GM21360 (cell line): ENCODE results near the gene MIA.
"Not testable (repeated sequence)": the region's sequence is repeated elsewhere in the genome, so short reads cannot be mapped to it uniquely, and the experiment has no call there.

ENCODE experiments used
- ATAC-seq: cut with Tn5 transposase; IDR thresholded peaks from one replicate; pipeline ENCODE4 v1.9.1; 2021; ENCODE audit warnings: mild to moderate bottlenecking, moderate library complexity; ENCODE audit not compliant: unreplicated experiment

The MIA gene

DNA sequence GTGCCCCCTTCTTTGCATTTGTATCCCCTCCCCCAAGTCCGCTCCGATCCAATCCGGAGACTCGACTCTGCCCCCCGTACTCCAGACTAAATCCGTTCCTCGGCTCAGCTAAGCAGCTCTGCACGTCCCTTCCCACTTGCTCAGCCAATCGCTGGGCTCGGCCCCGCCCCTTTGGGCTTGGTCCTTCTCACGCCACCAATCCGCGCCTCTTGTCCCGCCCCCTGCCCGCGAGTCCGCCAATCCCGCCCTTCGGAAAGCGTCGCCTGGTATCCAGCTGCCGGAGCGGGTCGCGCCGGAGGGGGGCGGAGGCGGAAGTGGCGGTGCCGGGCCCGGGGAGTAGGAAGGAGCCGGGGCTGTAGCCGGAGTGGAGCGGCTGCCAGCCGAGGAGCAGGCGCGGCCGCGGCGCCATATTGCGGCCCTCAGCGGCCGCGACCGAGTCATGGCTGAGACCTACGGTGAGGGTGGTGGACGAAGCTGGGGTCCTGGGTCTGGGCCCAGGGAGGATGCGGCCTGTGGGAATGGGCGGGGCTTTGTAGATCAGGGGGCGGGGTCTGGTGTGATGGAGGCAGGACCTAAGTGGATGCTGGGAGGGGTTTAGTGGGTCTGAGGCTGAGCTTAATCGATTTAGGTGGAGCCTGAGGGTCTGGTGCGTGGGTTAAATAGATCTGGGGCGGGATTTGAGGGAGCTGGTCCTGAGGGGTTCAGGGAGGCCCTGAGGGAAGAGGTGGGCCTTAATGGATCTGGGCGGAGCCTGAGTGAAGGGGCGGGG, 2.8 kb downstream of the MIA start, which contains the start of gene RAB4B:
Gene RAB4B, plus strand, starts transcription at position 311 of the 769 bp plus-strand sequence. Its CDS starts 129 bp downstream, at position 440.
- peak; percentile 52 for ATAC-seq

DNA sequence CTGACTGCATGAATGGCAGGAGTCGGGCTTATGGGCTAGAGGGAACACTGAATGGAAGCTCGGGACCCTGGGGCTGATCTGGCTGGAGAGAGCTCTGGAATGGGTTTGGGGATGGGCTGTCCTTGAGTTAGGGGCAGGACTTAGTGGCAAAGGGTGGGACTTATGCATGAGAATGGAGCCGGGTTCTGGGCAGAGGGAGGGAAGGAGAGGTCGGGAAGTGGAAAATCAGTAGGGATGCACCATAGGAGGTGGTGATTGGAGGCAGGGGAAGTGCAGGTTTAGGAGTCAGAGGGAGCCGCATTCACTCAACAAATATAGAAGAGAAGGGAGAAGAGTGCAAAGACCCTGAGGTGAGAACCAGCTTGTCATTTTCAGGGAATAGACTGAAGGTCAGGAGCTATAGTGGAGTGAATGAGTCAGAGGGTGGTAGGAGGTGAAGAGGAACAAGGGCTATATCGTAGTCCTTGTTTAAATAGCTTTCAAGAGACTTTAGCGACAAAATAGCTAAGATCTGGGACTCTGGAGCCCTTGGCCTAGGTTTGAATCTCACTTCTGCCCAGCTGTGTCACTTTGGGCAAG, 3.5 kb downstream of the MIA start:
- no peak for ATAC-seq

DNA sequence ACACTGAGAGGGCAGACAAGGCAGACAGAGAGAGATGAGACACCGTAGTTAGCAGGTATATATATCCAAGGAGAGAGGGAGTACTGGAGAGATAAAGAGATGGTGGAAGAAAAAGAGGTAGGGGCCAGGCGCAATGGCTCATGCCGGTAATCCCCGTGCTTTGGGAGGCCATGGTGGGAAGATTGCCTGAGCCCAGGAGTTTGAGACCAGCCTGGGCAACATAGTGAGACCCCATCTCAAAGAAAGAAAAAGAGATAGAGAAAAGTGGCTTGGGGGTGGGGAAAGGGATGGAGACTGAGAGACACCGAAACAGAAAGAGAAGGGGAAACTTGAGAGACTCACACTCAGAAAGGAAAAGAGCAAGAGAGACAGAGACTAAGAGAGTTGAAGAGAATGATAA, 5.3 kb downstream of the MIA start:
- ATAC-seq: no peak

DNA sequence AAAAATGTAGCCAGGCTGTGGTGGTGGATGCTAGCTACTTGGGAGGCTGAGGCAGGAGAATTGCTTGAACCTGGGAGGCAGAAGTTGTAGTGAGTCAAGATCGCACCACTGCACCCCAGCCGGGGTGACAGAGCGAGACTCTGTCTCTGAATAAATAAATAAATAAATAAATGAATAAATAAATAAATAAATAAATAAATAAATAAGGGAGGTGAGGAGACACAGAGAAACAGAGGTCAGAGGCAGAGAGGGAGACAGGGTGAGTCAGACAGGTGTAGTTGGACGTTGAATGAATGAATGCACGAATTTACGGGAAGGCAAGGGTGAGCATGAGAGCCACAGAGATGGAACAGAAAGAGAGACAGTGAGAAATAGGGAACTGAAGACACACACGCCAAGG, 5.8 kb downstream of the MIA start:
- ATAC-seq: no peak

DNA sequence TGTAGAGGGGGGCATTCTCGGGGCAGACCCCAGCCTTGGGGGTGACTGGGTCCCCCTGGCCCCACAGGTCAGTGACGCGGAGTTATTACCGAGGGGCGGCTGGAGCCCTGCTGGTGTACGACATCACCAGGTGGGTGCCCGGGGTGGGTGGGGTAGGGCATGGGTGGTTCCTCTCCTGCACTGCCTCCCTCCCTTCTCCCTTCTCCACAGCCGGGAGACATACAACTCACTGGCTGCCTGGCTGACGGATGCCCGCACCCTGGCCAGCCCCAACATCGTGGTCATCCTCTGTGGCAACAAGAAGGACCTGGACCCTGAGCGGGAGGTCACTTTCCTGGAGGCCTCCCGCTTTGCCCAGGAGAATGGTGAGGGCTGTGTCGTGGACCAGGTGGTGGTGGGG, 8.4 kb downstream of the MIA start:
- ATAC-seq: no peak

DNA sequence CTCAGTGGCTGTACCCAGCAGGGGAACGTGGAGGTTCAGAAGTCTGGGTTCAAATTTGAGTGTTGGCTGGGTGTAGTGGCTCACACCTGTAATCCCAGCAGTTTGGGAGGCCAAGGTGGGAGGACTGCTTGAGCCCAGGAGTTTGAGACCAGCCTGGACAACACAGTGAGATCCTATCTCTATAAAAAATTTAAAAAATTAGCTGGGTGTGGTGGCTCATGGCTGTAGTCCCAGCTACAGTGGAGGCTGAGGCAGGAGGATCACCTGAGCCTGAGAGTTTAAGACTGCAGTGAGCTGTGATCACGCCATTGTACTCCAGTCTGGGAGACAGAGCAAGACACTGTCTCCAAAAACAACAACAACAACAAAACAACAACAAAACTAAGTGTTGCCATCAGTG, 8.8 kb downstream of the MIA start:
- ATAC-seq: not testable (repeated sequence)

DNA sequence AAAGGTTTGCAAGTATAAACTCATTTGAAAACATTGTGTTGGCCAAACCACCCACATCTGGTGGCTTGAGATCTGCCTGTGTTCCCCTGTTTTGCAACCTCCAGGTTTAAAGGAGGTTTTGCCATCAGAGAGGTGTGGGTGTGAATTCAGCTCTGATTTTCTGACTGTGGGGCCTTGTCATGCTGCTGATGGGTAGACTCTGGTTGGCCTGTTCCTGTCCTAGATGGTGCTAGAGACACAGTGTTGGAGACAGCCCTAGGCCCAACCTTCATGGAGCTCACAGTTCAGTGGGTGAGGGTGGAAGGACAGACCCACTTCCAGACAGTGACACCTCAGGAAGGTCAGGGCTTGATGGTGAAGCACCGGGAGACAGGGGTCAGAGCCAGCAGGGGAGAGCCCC, 10.2 kb downstream of the MIA start:
- no peak for ATAC-seq

DNA sequence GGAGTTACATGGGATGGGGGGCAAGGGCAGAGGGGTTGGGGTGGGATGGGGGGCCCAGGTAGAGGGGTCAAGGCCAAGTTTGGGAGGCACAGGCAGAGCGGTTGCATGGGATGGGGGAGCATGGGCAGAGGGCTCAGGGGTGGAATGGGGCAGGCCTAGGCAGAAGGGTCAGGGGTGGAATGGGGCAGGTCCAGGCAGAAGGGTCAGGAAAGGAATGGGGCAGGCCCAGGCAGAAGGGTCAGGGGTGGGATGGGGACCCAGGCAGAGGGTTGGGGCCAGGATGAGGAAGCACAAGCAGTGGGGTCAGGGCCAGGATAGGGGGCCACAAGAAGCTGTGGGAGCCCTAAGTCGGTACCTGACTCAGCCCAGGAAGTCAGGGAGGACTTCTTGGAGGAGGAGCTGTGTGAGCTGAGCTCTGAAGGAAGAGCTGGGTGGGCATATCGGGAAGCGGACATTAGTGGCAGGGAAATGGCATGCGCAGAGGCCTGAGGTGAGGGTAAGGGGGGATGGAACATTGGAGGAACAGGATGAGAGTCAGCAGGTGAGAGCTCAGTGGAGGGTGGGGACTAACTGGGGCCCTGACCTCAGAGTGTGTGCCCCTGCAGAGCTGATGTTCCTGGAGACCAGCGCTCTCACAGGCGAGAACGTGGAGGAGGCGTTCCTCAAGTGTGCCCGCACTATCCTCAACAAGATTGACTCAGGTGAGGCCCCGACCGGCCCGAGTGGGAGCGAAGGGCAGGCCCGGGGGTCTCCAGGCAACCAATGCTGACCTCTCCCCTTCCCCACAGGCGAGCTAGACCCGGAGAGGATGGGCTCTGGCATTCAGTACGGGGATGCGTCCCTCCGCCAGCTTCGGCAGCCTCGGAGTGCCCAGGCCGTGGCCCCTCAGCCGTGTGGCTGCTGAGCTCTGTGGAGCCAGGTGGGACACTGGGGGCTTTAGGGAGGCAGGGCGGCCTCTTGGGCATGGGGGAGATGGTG, 11.0 kb downstream of the MIA start:
- no peak for ATAC-seq

DNA sequence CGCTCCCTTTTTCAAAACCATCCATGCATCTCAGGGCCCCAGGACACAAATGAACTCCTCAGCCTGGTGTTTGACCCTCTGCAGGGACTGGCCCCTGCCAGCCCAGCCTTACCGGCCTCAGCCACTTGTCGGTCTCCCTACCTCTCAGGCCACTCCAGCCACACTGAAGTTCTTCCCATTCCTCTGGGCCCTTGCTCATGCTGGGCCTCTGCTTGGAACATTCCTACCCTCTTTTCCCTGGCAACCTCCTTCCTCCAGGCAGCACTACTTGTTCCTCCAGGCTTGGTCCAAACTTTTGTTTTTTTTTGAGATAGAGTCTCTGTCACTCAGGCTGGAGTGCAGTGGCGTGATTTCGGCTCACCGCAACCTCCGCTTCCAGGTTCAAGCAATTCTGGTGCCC, 16.0 kb downstream of the MIA start:
- no peak for ATAC-seq

DNA sequence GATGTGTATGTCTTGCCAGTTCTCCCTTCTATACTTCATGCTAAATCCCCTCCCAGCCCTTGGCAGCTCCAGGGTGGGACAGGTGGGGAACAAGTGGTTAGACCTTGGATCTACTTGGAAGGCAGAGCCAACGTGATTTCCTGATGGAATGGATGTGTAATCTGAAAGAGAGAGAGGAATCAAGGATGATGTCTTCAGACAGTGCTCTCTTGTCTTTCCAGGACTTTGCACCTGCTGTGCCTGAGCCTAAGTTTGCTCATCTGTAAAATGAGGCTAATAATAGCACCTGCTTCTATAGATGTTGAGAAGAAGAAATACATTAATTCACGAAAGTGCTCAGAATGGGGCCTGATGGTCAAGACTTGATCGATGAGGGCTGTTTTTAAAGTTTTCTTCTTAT, 16.7 kb downstream of the MIA start:
- ATAC-seq: no peak

DNA sequence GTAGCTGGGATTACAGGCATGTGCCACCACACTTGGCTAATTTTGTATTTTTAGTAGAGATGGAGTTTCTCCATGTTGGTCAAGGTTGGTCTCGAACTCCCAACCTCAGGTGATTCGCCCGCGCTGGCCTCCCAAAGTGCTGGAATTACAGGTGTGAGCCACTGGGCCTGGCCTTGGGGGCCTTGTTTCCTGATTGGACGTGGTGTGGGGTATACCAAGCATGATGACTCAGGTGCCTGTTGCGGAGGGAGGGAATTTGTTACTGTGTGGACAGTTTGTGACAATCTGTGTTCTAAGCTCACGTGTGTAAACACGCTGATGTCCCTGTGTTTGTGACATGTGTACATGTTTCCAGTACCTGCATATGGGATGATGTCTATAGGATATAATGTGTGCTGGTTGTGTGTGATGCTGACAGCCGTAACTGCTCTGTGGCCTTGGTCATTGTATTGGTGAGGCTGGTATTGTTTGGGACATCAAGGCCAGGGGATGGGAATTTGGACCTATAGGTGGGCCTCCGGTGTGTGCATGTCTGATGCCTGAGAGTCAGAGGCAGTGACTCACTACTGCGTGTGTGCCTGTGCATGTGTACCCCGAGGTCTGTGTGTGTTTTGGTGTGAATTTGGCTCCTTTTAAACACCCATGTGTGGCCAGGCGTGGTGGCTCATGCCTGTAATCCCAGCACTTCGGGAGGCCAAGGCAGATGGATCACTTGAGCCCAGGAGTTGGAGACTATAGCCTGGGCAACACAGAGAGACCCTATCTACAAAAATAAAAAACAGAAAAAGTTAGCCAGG, 22.0 kb downstream of the MIA start:
- ATAC-seq: no peak

DNA sequence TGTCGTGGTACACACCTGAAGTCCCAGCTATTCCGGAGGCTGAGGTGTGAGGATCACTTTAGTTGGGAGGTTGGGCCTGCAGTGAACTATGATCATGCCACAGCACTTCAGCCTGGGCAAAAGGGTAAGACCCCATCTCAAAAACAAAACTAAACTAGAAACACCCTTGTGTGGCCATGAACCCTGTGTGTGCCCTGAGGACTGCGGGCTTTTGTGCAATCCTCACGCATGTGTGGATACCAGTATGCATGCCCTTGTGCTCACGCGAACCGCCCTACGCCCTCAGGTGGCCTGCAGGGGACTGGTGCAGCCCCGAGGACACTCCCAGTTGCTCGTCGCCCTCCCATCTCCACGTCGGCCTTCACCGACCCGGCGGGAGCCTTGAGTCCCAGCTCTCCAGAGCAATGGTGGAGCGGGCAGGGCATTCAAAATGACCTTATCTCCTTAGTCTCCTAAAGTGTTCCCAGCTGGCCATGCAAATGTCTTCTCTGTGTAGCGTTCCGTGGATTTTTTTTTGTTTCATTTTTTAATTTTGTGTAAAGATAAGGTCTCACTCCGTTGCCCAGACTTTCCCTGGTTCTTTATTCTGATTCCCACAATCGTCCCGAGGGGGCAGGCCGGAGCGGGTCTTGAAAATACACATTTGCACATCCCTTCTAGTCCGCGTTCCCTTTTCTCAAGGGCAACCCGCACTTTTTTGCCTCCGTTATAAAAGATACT, 22.8 kb downstream of the MIA start:
- ATAC-seq: peak; percentile 29

DNA sequence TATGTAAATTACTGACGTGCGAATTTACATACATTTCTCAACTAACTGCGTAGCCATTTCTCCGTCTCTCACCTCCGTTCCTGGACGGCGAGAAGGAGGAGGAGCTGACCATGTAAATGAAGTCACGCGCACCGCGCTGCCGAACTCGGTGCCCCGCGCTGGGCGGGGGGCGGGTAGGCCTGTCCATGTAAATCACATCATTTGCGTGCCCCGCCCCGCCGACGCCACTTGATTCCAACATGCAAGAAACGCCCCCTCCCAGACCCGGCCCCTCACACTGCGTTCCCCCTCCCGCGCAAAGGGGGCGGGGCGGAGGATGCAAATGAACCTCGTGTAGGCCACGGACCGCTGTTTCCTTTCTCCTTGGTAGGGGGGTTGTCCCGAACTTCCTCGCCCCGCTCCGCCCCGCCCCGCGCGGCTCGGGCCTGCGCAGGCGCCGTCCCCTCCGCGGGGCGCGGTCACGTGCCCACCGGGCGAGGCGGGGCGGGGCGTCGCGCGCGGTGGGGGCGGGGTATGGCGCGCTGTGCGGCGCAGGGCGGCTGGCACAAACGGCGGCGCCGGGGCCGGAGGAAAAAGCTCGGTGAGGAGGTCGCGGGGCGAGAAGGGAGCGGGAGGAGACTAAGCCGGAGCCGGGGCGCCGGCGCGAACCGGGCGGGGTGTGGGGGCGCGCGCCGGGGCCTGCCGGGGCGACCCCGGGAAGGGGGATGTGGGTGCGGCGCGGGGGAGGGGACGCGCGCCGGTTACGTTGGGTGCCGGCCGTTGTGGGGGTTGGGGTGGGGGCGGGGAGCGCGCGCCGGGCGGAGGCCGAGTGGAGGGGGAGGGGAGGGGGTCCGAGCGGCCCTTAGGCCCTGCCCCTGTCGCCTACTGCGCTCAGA, 23.6 kb downstream of the MIA start, which contains the start of gene EGLN2:
Gene EGLN2, plus strand, starts transcription at position 509 of the 875 bp plus-strand sequence. CDS start 1,382 bp downstream, outside the sequence.
- peak; percentile 74 for ATAC-seq

DNA sequence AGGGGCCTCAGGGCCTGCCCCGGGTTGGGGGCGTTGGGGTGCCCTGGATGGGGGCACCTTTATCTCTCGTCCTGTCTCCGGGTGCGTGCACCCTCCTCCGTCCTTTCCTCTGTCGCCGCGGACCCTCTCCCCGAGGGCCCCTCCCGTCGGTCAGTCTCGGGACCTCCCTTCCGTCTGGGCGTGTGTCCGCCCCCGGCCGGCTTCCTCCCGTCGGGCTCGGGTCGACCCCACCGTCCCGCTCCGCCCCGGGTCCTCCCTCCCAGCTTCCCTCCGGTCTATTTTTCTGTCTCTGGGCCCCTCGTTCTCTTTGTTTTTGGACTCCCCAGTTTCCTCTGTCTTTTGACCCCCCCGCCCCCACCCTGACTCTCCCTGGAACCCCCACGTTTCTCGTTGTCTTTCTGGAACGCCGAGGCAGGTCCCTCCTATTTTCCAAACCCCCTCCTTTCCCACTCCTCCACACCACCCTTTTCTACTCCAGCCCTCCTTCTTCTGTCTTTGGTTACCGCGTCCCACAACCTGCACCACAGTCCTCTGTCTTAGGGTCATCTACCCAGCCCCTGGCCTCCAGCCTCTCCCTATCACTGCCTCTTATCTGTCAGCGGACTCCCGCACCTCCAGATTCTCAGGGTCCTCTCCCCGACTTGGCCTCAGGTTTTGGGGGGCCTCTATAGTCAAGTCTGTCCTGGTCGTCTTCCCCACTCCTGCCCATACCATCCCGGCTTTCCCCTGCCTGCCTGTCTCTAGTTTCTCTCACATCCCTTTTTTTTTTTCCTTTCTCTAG, 24.4 kb downstream of the MIA start:
- no peak for ATAC-seq

DNA sequence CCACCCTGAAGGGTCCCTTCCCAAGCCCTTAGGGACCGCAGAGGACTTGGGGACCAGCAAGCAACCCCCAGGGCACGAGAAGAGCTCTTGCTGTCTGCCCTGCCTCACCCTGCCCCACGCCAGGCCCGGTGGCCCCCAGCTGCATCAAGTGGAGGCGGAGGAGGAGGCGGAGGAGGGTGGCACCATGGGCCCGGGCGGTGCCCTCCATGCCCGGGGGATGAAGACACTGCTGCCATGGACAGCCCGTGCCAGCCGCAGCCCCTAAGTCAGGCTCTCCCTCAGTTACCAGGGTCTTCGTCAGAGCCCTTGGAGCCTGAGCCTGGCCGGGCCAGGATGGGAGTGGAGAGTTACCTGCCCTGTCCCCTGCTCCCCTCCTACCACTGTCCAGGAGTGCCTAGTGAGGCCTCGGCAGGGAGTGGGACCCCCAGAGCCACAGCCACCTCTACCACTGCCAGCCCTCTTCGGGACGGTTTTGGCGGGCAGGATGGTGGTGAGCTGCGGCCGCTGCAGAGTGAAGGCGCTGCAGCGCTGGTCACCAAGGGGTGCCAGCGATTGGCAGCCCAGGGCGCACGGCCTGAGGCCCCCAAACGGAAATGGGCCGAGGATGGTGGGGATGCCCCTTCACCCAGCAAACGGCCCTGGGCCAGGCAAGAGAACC, 25.1 kb downstream of the MIA start:
- no peak for ATAC-seq

DNA sequence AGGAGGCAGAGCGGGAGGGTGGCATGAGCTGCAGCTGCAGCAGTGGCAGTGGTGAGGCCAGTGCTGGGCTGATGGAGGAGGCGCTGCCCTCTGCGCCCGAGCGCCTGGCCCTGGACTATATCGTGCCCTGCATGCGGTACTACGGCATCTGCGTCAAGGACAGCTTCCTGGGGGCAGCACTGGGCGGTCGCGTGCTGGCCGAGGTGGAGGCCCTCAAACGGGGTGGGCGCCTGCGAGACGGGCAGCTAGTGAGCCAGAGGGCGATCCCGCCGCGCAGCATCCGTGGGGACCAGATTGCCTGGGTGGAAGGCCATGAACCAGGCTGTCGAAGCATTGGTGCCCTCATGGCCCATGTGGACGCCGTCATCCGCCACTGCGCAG, 25.7 kb downstream of the MIA start:
- ATAC-seq: no peak

DNA sequence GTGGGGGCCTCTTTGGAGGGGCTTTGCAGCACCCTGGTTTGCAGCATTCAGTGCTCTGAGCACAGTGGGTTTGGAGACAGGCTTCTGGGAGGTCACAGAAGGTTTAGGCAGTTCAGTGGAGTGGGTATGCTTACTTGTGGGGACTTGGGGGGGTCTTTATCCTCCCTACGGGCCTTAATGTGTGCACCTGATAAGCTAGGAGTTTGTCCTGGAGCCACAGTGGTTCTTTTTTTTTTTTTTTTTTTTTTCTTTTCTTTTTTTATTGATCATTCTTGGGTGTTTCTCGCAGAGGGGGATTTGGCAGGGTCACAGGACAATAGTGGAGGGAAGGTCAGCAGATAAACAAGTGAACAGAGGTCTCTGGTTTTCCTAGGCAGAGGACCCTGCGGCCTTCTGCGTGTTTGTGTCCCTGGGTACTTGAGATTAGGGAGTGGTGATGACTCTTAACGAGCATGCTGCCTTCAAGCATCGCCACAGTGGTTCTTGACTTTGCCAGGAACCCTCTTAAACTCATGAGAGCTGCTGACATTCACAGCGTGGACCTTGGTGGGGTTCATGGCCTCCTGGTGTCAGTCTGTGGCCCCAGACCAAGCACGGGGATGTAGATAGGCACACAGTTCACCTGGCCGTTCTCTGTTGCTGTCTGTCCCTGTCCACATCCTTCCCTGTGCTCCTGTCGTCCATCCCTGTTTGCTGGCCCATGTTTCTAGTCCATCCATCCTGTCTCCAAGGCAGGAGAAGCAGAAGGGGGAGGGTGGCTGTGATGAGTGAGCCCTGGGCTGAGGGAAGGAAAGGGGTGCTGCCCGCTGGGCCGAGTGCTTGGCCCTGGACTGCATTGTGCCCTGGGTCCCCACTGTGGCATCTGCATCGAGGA, 26.3 kb downstream of the MIA start:
- no peak for ATAC-seq
